HG03439 (cell line): ENCODE measurements around the gene PEAK1.

Source experiments
- ATAC-seq: cut with Tn5 transposase; IDR thresholded peaks from one replicate; pipeline ENCODE4 v1.9.1; 2021; ENCODE audit warnings: mild to moderate bottlenecking, moderate library complexity; ENCODE audit not compliant: unreplicated experiment

The PEAK1 gene, protein sequence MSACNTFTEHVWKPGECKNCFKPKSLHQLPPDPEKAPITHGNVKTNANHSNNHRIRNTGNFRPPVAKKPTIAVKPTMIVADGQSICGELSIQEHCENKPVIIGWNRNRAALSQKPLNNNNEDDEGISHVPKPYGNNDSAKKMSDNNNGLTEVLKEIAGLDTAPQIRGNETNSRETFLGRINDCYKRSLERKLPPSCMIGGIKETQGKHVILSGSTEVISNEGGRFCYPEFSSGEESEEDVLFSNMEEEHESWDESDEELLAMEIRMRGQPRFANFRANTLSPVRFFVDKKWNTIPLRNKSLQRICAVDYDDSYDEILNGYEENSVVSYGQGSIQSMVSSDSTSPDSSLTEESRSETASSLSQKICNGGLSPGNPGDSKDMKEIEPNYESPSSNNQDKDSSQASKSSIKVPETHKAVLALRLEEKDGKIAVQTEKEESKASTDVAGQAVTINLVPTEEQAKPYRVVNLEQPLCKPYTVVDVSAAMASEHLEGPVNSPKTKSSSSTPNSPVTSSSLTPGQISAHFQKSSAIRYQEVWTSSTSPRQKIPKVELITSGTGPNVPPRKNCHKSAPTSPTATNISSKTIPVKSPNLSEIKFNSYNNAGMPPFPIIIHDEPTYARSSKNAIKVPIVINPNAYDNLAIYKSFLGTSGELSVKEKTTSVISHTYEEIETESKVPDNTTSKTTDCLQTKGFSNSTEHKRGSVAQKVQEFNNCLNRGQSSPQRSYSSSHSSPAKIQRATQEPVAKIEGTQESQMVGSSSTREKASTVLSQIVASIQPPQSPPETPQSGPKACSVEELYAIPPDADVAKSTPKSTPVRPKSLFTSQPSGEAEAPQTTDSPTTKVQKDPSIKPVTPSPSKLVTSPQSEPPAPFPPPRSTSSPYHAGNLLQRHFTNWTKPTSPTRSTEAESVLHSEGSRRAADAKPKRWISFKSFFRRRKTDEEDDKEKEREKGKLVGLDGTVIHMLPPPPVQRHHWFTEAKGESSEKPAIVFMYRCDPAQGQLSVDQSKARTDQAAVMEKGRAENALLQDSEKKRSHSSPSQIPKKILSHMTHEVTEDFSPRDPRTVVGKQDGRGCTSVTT (N-terminal part only)

DNA sequence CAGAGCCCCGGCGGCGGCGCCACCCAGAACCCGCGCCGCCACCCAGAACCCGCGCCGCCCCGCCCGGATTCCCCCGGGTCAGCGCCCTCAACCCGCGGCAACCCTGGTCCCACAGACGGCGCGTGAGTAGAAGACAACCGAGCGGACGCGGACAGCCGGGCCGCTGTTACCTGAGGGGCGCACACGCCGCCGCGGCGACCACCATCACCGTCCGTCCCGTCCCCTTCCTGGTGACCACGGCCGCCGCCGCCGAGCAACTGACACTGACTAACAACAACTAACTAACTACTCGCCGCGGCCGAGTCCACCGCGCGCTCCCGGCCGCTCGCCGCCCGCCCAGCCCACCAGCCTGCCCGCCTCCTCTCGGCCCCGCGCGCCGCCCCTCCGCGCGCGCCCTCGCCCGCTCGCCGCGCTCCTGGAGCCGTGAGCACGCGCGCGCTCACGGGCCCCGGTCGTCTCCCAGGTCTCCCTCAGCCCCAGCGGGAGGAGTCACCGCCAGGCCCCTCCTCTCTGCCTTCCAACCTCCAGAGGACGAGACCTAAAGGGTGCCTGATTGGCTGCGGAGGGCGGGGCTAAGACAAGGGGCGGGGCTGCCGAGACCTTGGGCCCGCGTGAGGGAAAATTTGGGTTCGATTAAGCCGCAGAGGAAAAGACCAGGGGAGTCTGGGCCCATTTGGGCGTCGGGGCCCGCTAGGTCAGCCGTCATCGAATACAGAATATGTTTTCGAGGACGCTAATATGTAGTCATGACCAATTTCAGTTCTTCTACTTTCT lies at the start of gene PEAK1:
Gene PEAK1 (minus strand): TSS at position 269 of the 774 bp plus-strand sequence. CDS start 238,178 bp downstream, outside the sequence.
- ATAC-seq: peak; percentile 91

DNA sequence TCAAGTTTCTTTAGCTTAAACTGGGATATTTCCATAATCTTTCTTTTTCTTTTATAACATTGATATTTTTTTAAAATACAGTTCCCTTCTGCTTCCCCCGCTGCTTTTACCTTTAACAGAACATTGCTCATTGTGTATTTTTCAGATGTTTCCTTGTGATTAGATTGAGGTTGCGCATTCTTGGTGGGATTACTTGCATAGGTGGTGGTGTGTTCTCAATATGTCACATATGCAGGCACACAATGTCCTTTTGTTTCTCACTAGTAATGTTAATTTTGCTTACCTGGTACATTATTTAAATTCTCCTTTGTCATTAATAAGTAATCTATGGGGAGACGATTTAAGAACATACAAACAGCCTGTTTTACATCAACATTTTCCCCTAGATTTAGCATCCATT lies 49.0 kb upstream of the PEAK1 start:
- no peak for ATAC-seq

DNA sequence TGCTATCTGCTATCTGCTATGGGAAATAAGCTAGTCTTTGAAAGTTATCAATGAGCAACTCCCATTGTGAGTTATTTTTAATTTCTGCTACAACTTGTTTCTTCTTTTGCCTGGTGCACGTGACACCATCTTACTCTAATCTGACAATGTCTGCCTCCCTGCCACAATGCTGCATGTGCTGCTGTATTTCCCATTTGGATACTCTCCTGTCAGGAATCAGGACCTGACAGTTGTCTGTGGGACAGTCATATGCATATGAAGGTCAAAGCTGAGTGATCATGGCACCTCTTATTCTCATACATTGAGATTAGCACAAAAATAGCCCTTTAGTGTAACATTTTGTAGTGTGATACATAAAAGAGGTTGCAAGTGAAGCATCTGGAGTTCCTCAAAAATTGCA lies 46.6 kb upstream of the PEAK1 start:
- ATAC-seq: no peak

DNA sequence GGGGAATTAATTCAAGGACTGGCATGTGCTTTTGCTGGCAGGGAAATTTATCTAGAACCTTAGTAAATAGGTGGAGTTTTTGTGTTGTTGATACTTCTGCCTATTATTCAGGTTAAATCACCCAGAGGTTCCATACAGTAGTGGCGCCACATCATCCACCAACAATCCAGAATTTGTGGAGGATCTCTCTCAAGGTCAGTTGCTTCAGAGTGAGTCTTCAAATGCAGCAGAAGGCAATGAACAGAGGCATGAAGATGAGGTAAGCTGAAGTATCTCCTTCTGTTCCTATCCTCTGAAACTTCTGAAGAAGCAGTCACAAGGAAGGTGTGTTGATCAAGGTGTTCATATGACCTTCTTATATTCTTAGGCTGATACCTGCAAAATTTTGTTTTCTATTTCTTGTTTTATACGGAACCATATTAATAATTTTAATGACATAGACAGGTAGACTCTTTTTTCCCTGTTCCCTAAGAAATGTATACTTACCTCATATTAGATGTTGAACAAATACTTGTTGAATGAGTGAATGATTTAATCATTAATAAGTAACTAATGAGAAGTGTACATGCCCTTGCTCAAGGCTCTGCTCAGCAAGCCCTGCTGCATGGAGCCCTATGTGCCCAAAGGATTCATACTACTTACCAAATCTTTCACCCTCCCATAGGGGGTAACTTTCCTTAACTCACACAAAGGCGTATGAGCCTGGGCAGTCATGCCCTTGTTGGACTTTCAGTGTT lies 44.4 kb upstream of the PEAK1 start:
- ATAC-seq: no peak

DNA sequence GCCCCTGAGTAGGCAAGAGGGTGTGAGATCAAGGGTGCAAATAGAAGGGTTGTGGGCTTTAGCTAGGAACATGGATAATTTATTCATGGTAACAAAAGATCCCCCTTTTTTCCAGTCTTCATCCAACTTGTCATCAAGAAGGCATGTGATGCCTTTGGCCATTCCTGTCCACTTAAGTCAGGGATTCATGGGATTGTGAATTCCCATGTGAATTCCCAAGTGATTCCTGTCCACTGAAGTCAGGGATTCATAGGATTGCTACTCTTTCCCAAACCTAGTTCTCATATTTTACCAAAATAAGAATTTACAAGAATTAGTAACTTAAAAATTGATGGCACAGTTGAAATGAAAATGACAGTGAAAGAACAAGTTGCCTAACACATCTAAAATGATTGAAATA lies 41.6 kb upstream of the PEAK1 start:
- ATAC-seq: no peak

DNA sequence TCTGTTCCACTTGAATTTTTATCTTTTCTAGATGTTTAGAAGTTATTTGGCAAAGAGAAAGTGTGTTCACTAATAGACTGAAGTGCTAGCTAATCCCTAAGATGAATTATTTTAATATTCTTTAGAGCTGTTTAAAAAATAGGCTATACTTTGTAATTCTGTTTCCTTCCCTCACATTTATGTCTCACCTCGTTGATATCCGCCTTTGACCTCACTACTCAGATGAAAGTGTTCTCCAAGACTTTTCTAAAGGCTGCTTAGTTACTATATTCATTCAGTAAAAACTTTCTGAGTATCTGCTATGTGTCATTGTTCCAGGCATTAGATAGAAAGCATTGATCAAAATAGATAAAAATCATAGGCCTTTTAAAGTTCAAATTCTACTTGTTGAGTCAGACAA lies 39.1 kb upstream of the PEAK1 start:
- ATAC-seq: no peak

DNA sequence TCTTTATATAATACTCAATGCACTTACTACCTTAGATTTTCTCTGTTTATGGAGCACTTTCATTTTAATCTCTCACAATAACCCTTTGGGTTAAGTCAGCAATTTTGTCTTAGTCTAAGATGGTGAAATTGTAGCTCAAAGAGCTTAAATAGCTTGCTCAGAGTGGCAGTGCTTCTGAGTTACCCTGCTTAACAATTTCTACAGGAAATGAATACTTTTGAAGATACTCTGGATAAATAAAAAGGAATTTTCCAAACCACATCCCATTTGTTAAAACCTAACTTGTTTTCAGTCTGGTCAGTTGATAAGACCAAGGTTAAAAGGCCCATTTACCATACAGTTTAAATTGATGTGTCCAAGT lies 38.0 kb upstream of the PEAK1 start:
- no peak for ATAC-seq

DNA sequence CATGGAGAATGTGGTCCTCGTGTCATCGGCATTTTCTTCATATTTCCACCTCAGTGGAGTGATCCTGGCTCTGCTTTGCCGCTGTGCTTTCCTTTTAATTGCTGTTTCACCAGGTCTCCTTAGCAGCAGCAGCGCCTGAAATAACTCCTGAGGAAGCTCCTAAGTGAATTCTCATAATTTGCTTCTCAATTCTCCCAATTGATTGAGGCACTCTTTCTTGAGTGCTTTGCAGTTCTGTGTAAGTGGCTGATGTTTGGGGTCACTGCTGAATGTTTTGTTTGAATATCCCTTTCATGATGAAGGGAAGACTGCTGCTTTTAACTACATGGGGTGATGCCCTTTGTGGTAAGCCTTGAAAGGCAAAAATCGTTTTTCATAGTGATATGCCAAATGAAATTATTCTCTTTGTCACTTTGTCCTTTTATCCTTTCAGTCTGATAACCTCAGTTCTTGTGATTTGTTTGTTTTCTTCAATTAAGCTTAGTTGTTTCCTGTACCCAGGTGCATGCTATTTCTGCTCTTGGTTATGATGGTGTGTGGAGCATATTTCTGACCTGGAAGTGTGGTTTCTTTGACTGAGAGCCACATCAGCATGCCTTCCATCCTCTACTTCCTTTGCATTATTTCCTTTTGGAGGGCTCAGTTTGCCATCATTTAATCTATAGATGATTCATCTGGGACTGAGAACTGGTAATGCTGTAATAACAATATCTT lies 37.4 kb upstream of the PEAK1 start:
- ATAC-seq: no peak

DNA sequence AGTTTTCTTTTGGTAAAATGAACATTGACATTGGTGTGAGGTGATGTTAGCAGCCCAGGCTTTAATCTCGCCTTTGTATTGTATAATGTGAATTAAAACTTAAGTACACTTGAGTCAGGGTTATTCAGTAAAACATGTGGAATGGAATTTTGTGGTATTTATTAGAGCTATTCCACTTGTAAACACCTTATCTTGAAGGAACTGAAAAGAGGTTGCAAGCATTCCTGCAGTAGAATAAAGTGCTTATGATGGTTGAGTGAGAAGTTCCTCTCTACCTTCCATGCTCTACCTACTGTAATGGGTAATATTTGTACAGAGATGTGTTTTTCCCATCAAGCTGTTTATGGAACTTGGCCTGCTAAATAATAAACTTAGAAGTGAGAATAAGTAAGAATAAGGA lies 36.8 kb upstream of the PEAK1 start:
- no peak for ATAC-seq

DNA sequence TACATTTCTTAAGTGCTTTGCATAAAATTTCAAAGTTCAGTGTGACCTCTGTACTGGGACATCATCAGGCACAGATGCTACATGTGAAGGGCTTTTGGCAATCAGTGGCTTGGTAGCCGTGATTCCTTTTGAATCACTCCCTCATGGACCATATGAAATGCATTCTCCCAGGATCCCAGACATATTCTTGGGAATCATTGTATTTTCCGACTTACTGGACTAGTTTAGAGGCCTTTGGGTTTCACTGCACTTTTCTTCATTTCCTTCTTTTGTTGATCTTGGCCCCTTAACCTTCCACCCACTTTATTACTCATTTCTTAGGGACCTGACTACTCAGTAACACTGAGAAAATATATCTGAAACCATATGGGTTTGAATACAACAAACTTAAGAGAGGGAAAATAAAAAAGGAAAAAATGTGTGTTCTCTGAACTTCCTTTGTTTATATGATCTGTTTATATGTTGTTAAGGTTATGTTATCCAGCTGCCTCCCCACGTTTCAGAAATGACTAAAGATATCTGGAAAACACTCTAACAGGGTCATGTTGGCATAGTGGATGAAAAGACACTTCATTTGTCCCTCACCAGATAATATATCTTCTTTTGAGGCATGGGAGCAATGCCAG lies 35.9 kb upstream of the PEAK1 start:
- no peak for ATAC-seq

DNA sequence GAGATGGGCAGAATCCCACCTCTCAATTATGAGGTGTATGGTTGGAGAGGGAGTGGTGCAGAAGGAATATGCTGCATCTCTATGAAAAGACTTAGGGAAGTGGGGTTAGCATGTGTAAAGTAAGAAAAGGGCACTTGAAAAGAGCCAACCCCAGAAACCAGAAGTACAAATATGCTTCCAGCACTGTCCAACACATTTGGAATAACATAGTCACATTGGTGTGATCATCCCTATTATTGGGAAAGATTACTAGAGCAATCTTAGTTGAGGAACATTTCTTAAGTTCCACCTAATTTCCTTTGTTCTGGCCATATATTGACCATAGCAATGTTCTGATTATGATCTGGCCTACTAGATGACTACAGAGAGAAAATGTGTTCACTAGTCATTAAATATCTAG lies 35.0 kb upstream of the PEAK1 start:
- ATAC-seq: no peak

DNA sequence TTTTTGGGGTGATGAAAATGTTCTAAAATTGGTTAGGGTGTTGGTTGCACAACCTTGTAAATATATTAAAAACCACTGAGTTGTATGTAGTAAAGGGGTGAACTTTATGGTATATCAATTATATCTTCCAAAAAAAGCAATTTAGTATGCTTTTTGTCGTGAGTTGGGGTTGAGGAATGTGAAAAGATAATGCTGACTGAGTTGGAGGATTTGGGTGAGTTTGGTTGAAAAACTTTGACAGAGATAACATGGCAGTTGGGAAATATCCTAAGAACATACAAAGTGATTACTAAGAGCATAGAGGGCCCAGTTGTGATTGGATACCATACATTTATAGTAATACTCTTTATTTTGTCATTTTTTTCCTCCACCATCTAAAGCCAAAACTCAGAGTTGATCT lies 34.4 kb upstream of the PEAK1 start:
- ATAC-seq: no peak

DNA sequence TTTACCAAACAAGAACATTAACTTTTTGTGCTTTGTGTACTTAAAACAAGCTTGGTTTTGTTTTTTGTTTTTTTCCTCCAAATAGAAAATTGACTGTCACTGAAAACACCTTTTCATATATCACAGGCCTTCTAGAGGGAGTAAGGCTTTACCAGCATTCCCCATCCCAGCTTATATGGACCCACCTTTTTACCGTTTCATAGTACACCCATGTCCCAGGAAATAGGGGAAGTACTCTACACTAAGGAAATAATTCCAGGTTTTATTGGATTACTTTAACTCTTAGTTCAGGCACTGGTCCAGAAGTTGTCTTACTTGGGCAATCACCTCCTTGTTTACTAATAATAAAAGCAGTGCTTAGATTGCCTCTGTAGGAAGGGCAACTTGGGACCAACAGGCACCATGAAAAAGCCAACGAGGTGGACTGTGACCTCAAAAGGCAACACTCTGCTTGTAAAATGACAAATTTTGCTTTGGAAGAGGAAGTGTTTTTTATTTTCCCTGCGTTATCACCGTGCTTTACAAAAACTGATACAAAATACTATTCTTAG lies 27.0 kb upstream of the PEAK1 start:
- ATAC-seq: no peak

DNA sequence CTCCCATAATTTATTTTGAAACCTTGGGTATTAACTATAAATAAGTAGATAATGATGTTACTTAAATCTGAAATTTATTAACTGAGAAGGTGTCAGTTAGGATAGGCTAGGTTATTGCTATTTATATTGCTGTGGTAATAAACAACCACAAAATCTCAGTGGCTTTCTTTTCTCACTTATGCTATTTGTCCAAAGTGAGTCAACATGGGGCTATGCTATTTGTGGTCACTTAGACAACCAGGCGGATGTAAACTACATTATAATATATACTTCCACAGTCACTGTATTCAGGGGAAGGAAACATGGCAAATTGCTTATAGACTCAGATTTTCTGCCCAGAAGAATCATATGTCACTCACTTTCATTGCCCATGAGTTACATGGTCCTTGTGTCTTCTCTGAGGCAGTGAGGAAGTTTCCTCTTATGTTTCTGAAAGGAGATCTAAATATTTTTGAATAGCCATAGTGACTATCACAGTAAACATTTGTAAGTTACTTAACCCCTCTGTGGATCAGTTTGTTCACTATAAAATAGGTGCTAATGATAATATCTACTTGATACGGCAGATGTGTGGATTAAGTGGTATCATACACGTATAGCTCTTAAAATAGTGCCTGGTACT lies 20.6 kb upstream of the PEAK1 start:
- ATAC-seq: peak; percentile 84

DNA sequence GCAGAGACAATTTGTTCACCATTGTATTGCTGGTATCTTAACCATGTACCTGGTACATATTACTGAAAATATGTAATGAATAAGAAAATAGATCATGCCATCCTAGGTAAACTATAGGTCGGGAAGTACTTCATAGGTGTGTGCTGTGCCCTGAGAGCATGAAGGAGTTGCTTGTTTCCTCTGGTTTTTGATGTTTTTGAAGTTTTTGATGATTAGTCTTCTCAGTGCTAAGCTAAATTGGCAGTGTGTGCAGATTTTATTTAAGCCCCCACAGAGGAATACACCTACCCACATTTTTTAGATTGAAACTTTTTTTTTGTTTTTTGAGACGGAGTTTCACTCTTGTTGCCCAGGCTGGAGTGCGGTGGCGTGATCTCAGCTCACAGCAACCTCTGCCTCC lies 17.4 kb upstream of the PEAK1 start:
- no peak for ATAC-seq

DNA sequence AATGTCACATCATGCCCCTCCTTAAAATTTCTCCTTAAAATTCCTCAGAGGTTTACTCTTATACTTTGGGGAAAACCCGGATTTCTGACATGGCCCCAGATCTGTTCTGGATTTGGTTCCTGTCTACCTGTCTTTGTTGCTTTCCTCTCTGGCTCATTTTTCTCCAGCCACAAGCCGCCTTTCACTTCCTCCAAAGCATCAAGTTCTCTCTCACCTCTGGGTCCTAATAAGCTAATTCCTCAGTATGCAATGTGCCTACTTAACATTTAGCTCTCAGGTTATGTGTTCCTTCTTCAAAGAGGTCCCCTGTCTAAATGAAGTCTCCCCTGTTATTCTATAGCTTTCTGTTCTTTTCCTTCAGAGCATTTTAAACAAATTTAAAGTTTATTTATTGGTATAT lies 16.9 kb upstream of the PEAK1 start:
- ATAC-seq: no peak

DNA sequence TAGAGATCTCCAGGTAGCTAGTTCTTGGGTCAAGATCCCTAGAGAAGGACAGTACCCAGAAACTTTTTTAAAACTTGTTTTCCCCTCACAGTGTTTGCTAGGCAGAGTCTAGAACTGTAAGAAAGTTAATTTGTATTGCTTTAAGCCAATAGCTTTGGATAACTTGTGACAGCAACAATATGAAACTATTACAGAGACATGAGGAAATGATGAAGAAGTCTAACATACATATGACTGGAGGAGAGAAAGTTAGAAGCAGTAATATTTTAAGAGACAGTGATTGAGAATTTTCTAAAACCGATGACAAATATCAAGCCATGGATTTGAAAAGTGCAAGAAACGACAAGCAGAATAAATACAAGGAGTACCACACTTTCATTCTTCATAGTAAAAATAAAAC lies 10.7 kb upstream of the PEAK1 start:
- ATAC-seq: no peak

DNA sequence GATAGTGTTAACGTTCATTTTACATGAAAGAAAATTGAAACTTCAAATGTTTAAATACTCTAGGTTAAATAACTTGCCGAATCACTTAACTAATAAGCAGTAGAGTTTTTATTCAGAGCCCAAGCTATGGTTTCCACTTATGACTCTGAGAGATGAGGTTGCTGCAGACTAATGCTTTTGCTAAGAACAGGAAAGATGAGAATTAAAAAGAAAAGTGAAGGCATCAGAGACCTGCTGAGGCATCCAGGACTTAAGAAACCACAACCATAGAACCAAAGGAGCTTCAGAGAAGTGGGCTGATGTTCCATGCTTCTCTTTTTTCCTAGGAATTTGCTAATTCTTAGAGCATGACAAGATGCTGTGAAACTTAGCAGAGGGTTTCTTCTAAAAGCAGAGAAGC lies 10.3 kb upstream of the PEAK1 start:
- ATAC-seq: no peak

DNA sequence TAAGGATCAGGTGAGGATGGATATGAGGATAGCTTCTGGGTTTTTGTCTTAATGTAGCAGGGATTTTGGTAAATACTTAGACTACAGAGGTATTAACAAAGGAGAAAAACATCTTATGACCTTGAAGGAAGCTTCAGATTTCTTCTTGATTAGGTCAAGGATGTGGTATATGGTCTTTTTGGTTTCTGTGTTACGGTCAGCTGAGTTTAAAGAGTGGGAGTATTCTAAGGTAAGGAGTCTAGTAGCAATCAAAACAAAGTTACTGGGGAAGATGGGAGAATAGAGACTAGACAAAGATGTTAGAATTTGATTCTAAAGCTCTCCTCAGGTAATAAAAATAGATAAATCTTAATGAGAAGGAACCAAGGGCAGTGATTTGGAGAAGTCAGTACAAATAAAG lies 7.0 kb upstream of the PEAK1 start:
- ATAC-seq: no peak
